Immature natural killer cell (primary cell): ENCODE data around the gene GALNT17. TPM values are rescaled to one million over a fixed set of nuclear protein-coding genes. Genes with fewer than 3 reads are reported as not detected.

Experiments used
- DNase-seq, 3 donors: peaks; one replicate each; pipeline ENCODE4 v3.0.0; 2022; ENCODE audit warnings: mixed read lengths in 1 of 3
- H3K27ac Mint-ChIP-seq, 6 donors: one replicate each; pipeline ENCODE4 v1.8.0; 2020; ENCODE audit warnings: mixed read lengths in 6 of 6, mild to moderate bottlenecking in 5 of 6, inconsistent platforms in 4 of 6, moderate library complexity in 3 of 6
- H3K27me3 Mint-ChIP-seq, 3 donors: one replicate each; pipeline ENCODE4 v1.8.0; 2020 to 2021; ENCODE audit warnings: low read depth in 3 of 3, mild to moderate bottlenecking in 3 of 3, mixed read lengths in 3 of 3, moderate library complexity in 3 of 3, inconsistent platforms in 1 of 3
- H3K36me3 Mint-ChIP-seq, 3 donors: one replicate each; pipeline ENCODE4 v1.8.0; 2020; ENCODE audit warnings: mixed read lengths in 3 of 3, inconsistent platforms in 2 of 3, mild to moderate bottlenecking in 2 of 3
- H3K4me1 Mint-ChIP-seq, 2 donors: one replicate each; pipeline ENCODE4 v1.8.0; 2020; ENCODE audit warnings: inconsistent platforms in 2 of 2, mild to moderate bottlenecking in 2 of 2, mixed read lengths in 2 of 2, moderate library complexity in 1 of 2
- H3K4me3 Mint-ChIP-seq, 5 donors: one replicate each; pipeline ENCODE4 v1.8.0; 2020; ENCODE audit warnings: mild to moderate bottlenecking in 5 of 5, mixed read lengths in 5 of 5, inconsistent platforms in 3 of 5, moderate library complexity in 3 of 5
- H3K9me3 Mint-ChIP-seq, 6 donors: one replicate each; pipeline ENCODE4 v1.8.0; 2020; ENCODE audit warnings: mild to moderate bottlenecking in 6 of 6, mixed read lengths in 6 of 6, inconsistent platforms in 4 of 6, moderate library complexity in 3 of 6
- polyA plus RNA-seq, 3 donors: library from polyadenylated mRNA; unstranded; fragments of 300-500 nt; fragmentation: Illumina TruSeq; gene quantifications; one replicate each; pipeline ENCODE4 v1.2.3, GENCODE V29; 2021

GALNT17 gene
- polyA plus RNA-seq, 3 donors from 2014 or later = not detected

DNA sequence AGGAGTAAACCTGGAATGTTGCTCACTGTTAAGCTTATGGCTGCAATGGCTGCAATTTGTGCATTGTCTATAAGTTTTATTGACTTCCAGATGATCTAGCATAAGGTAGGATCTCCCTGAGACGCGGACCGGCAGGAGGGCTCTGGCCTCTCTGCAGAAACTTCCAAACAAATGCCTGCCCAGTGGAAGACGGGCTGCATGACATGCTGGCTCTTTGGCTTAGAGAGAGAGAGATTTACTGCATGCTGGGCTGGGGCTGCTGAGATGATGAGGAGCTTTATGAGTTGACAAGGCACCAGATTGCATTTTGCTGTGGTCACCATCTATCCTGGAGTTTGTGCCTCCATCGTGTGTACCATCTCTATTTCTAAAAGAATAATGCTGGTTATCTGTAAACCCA is 193.2 kb downstream of the GALNT17 start:
- H3K4me3 Mint-ChIP-seq = no peak overlapping the region
- H3K27me3 Mint-ChIP-seq = peaks cover 0 to 2% (median 0%) of the 10 kb centered on the region in 3 donors
- DNase-seq = no peak
- H3K27ac Mint-ChIP-seq = no peak overlapping the region
- no peaks in the 10 kb centered on the region for H3K4me1 Mint-ChIP-seq
- H3K9me3 Mint-ChIP-seq = peaks cover 0 to 25% (median 8%) of the 10 kb centered on the region in 6 donors
- H3K36me3 Mint-ChIP-seq = no peaks in the 10 kb centered on the region

DNA sequence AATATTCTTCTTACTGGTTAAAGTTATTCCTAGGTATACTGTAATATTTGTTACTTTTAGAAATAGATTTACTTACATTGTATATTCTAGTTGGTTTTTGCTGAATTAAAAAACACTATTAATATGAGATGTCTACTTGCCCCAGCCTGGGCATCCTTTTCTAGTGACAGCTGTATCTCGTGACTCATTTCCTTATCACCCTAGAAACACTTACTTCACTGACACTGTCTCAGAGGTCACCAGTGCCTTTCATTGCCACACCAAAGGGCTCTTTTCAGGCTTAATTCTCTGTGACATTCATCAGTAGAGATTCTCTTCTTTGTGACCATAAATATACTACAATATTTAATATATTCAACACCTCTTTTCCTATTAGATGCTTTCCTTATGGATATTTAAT is 194.7 kb downstream of the GALNT17 start:
- Mint-ChIP-seq H3K36me3 (no peaks in the 10 kb centered on the region), H3K27ac (no peak overlapping the region), H3K4me3 (no peak overlapping the region), H3K4me1 (no peaks in the 10 kb centered on the region), H3K9me3 (peaks cover 2 to 31% (median 8%) of the 10 kb centered on the region in 6 donors), H3K27me3 (peaks cover 0 to 2% (median 0%) of the 10 kb centered on the region in 3 donors)
- no peak for DNase-seq

- DNase-seq = no peak
- Mint-ChIP-seq H3K27me3 (peaks cover 0 to 2% (median 0%) of the 10 kb centered on the region in 3 donors), H3K4me1 (no peaks in the 10 kb centered on the region)
Observed at GRCh38 chr7:71327946-71328345, 196.0 kb downstream of the GALNT17 start.

DNA sequence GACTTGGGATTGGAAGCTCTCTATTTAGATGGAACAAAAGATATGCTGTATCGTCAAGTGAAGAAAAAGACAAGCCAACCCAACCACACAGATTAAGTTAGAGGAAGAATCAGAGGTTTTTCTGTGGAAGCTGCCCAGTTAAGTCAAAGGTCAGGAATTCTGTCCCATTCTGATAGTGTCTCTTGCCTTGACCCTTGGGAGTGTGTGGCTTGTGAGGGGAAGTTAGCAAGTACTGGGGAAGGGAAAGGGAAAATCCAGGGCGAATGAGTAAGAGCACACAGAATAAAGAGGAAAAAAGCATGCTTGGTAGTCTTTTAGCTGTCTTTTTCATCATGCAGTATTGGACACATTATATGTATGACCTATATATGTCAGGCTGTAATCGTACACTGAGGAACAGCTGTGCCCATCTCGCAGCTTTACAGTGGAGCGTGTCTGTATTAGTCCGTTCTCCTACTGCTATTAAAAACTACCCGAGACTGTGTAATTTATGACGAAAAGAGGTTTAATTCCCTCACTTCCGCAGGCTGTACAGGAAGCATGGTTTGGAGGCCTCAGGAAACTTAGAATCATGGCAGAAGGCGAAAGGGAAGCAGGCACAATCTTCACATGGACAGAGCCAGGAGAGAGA is 197.2 kb downstream of the GALNT17 start:
- Mint-ChIP-seq H3K4me3 (no peak overlapping the region), H3K9me3 (peaks cover 0 to 19% (median 6%) of the 10 kb centered on the region in 6 donors), H3K27ac (no peak overlapping the region), H3K36me3 (no peaks in the 10 kb centered on the region), H3K4me1 (no peaks in the 10 kb centered on the region), H3K27me3 (peaks cover 0 to 2% (median 0%) of the 10 kb centered on the region in 3 donors)
- no peak for DNase-seq

More at GRCh38 chr7:71327946-71328345, 196.0 kb downstream of the GALNT17 start:
- H3K27ac Mint-ChIP-seq = no peak overlapping the region
- no peak overlapping the region for H3K4me3 Mint-ChIP-seq
- no peaks in the 10 kb centered on the region for H3K36me3 Mint-ChIP-seq
- peaks cover 0 to 24% (median 7%) of the 10 kb centered on the region in 6 donors for H3K9me3 Mint-ChIP-seq

DNA sequence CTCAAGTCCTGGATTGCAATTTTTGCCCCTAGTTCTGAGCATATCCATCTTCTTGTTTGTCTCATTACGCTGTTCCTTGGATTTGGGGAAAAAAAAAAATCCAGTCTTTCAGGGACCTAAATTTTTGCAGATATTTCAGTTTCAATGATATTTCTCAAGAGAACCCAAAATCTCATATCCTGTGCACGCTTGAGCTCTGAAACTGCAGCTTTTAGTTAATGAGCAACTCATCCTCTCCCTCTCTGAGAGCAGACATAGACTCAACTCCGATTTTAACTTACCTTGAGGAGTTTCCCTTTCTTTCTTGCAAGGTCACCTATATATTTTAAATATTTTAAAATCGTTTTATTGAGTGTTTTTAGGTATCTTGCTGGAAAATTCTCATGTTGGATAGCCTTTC is 200.3 kb downstream of the GALNT17 start:
- DNase-seq = no peak
- no peaks in the 10 kb centered on the region for H3K4me1 Mint-ChIP-seq
- H3K36me3 Mint-ChIP-seq = no peaks in the 10 kb centered on the region
- H3K9me3 Mint-ChIP-seq = peaks cover 4 to 29% (median 6%) of the 10 kb centered on the region in 6 donors
- no peak overlapping the region for H3K27ac Mint-ChIP-seq
- no peaks in the 10 kb centered on the region for H3K27me3 Mint-ChIP-seq
- no peak overlapping the region for H3K4me3 Mint-ChIP-seq

- Mint-ChIP-seq H3K27ac (no peak overlapping the region), H3K4me3 (no peak overlapping the region), H3K36me3 (no peaks in the 10 kb centered on the region), H3K4me1 (no peaks in the 10 kb centered on the region), H3K9me3 (peaks cover 6 to 25% (median 13%) of the 10 kb centered on the region in 6 donors), H3K27me3 (no peaks in the 10 kb centered on the region)
- DNase-seq = no peak
Observed at GRCh38 chr7:71334541-71334940, 202.6 kb downstream of the GALNT17 start.

DNA sequence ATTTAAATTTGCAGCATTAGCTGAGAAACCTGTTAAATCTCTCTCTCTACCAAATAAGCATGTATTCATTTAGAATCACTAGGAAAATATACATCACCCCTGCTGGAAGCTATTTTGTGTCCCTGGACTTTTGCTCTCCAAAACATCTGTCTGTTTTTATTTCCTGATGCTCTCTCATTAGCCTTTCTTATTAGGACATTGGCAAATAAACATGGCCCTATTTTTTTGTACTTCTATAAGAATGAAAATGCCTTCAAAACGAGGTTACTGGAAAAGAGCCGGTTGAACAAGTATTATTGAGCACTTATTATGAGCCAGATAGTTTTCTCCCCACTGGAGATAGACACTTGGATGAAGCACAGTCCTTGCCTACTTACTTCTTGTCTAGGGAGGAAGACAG is 206.9 kb downstream of the GALNT17 start:
- Mint-ChIP-seq H3K27ac (no peak overlapping the region), H3K4me1 (no peaks in the 10 kb centered on the region), H3K36me3 (no peaks in the 10 kb centered on the region), H3K4me3 (no peak overlapping the region), H3K9me3 (peaks cover 6 to 35% (median 14%) of the 10 kb centered on the region in 6 donors), H3K27me3 (no peaks in the 10 kb centered on the region)
- DNase-seq = no peak

- Mint-ChIP-seq H3K27me3 (no peaks in the 10 kb centered on the region), H3K27ac (no peak overlapping the region), H3K4me3 (no peak overlapping the region), H3K4me1 (no peaks in the 10 kb centered on the region), H3K36me3 (no peaks in the 10 kb centered on the region), H3K9me3 (peaks cover 8 to 46% (median 16%) of the 10 kb centered on the region in 6 donors)
- no peak for DNase-seq
Observed at GRCh38 chr7:71339924-71340323, 208.0 kb downstream of the GALNT17 start.

DNA sequence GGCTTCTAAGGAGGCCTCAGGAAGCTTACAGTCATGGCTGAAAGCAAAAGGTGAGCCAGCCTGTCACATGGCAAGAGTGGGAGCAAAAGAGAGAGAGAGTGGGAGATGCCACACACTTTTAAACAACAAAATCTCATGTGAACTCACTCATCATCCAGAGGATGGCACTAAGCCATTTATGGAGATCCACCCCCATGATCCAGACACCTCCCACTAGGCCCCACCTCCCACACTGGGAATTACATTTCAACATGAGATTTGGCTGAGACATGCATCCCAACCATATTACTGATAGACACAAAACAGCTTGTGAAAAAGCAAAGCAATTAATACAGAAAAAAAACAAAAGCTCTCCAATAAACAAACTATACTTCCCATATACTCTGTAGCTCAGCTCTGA is 210.3 kb downstream of the GALNT17 start:
- no peaks in the 10 kb centered on the region for H3K36me3 Mint-ChIP-seq
- H3K9me3 Mint-ChIP-seq = peaks cover 3 to 41% (median 11%) of the 10 kb centered on the region in 6 donors
- H3K27me3 Mint-ChIP-seq = no peaks in the 10 kb centered on the region
- no peak overlapping the region for H3K4me3 Mint-ChIP-seq
- no peak for DNase-seq
- H3K4me1 Mint-ChIP-seq = no peaks in the 10 kb centered on the region
- no peak overlapping the region for H3K27ac Mint-ChIP-seq

DNA sequence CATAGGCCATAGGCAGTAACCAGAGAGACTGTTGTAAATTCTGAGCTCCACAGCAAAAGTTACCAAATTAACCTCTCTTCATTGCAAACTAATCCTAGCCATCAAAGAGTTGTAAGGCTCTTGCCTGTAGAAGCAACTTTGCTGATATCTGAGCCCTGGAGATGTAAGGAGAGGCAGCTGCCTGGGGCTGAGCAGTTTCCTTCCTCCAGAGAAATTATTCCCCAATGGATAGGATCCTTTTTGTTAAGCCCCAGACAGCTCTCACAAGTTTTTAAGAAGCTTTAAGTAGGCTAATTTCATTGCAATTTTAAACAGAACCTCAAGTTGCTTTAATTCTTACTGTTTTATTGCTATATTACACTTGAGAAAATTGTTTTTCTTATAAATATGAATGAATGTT is 211.1 kb downstream of the GALNT17 start:
- Mint-ChIP-seq H3K4me3 (no peak overlapping the region), H3K4me1 (no peaks in the 10 kb centered on the region), H3K9me3 (peaks cover 2 to 43% (median 8%) of the 10 kb centered on the region in 6 donors), H3K27ac (no peak overlapping the region), H3K36me3 (no peaks in the 10 kb centered on the region), H3K27me3 (no peaks in the 10 kb centered on the region)
- DNase-seq = no peak

GRCh38 chr7:71343892-71344291 is 211.9 kb downstream of the GALNT17 start:
- Mint-ChIP-seq H3K27ac (no peak overlapping the region), H3K4me1 (no peaks in the 10 kb centered on the region), H3K4me3 (no peak overlapping the region), H3K36me3 (no peaks in the 10 kb centered on the region), H3K27me3 (no peaks in the 10 kb centered on the region), H3K9me3 (peaks cover 2 to 46% (median 9%) of the 10 kb centered on the region in 6 donors)
- DNase-seq = no peak

GRCh38 chr7:71345117-71345884 is 213.4 kb downstream of the GALNT17 start:
- Mint-ChIP-seq H3K4me3 (no peak overlapping the region), H3K27me3 (no peaks in the 10 kb centered on the region), H3K9me3 (peaks cover 2 to 46% (median 7%) of the 10 kb centered on the region in 6 donors), H3K36me3 (no peaks in the 10 kb centered on the region), H3K27ac (no peak overlapping the region), H3K4me1 (no peaks in the 10 kb centered on the region)
- DNase-seq = no peak

DNA sequence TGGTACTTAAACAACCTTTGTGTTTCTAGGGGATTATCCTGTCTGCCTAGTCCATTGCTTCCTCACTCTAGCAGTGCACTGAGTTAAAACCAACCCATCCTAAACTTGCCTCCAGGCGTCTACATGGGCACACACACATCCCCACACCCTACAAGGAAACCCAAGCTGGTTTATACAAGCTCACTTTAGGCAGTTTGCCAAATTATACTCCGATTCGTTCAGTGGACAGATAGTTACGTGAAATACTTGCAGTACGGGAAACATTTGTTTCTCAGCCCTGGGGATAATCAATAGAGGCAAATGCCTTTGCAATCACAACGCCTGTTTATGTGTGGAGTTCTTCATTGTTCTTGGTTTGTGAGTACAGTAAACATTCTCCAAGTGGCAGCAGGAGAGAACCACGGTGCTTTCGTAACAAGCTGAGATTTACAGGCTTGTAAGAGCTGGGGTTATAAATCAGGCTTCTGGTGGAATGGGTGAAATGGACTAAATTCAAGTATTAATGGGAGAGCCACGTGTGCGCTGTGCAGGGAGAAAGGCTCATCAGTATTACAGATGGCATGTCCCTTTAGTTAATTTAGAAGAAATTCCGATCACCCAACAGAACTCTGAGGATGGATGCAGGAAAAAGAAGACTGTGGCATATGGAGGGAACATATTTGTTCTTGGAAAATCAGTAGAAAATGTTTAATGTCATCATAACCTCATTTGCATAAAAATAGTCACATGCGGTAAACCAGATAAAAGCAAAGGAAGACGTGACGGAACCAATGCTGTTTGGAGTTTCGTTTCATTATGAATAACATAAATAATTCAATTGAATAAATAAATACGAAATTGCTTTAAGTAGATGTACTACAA is 217.1 kb downstream of the GALNT17 start:
- Mint-ChIP-seq H3K4me3 (no peak overlapping the region), H3K36me3 (no peaks in the 10 kb centered on the region), H3K27ac (no peak overlapping the region), H3K9me3 (peaks cover 3 to 45% (median 11%) of the 10 kb centered on the region in 6 donors), H3K4me1 (no peaks in the 10 kb centered on the region), H3K27me3 (peaks cover 0 to 2% (median 2%) of the 10 kb centered on the region in 3 donors)
- DNase-seq = no peak
